KMS-11 (cell line): ENCODE results near the gene DST.
"Not testable (repeated sequence)": the region's sequence is repeated elsewhere in the genome, so short reads cannot be mapped to it uniquely, and the experiment has no call there.

Experiments
- H2AFZ ChIP-seq: fragments of 200-600 bp; sonication (generic); 2 replicates; pipeline ENCODE4 v1.6.1; 2016; ENCODE audit warnings: antibody characterized with exemption, mixed run types, low read depth
- H3K27ac ChIP-seq: fragments of 200-600 bp; sonication (generic); 2 replicates; pipeline ENCODE4 v1.6.1; 2016; ENCODE audit warnings: mild to moderate bottlenecking, mixed run types
- H3K27me3 ChIP-seq: fragments of 200-600 bp; sonication (generic); 2 replicates; pipeline ENCODE4 v1.6.1; 2017; ENCODE audit warnings: mild to moderate bottlenecking, low read depth, mixed run types, moderate library complexity; ENCODE audit not compliant: insufficient read depth
- H3K36me3 ChIP-seq: fragments of 200-600 bp; sonication (generic); 2 replicates; pipeline ENCODE4 v1.6.1; 2017; ENCODE audit warnings: mild to moderate bottlenecking, mixed run types; ENCODE audit not compliant: insufficient read depth
- H3K4me1 ChIP-seq: fragments of 200-600 bp; sonication (generic); 2 replicates; pipeline ENCODE4 v1.6.1; 2016; ENCODE audit warnings: mild to moderate bottlenecking, low read depth, mixed run types; ENCODE audit not compliant: poor library complexity, severe bottlenecking
- H3K4me2 ChIP-seq: fragments of 200-600 bp; sonication (generic); 2 replicates; pipeline ENCODE4 v1.7.0; 2016; ENCODE audit warnings: mild to moderate bottlenecking, mixed run types
- H3K4me3 ChIP-seq: fragments of 200-600 bp; sonication (generic); IDR thresholded peaks from 2 replicates; pipeline ENCODE4 v1.6.1; 2017; ENCODE audit warnings: low read depth, low read length, mixed read lengths; ENCODE audit not compliant: insufficient read depth
- H3K79me2 ChIP-seq: fragments of 200-600 bp; sonication (generic); 2 replicates; pipeline ENCODE4 v1.6.1; 2016; ENCODE audit warnings: low read depth, mixed run types; ENCODE audit not compliant: insufficient read depth
- H3K9ac ChIP-seq: fragments of 200-600 bp; sonication (generic); 2 replicates; pipeline ENCODE4 v1.6.1; 2016; ENCODE audit warnings: mild to moderate bottlenecking, mixed run types
- H4K20me1 ChIP-seq: fragments of 200-600 bp; sonication (generic); 2 replicates; pipeline ENCODE4 v1.6.1; 2016; ENCODE audit warnings: mild to moderate bottlenecking, mixed run types; ENCODE audit not compliant: insufficient read depth
- TF ChIP-seq, protein P1 (sequence below): fragments of 200-600 bp; sonication (generic); conservative IDR thresholded peaks from 2 replicates; pipeline ENCODE4 v1.6.1; 2017; ENCODE audit warnings: low read depth, mild to moderate bottlenecking, antibody characterized with exemption, low read length, moderate library complexity, mixed read lengths

Gene DST

DNA sequence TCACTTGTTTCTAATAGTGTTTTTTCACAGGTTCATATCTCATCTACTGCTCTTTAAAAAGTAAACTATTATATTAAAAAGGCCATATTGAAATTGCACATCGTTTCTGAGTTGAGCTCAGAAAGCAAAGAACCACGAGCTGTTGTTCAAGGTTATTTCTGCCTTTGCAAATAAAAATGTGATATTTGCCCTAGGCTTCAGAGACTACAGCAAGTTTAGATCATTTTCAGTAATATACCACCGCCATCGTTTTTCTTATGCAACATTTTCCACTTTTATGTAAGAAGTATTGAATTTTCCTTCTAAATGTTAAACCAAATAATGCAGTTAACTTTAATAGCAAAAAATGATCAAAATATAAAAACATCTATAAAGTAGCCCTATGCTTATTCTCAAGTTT, 71.1 kb downstream of the DST start:
- Histone ChIP-seq H3K9ac (no peak overlapping the region), H3K36me3 (peaks cover 3% of the 10 kb centered on the region; the same call in 1 of the 2 replicates), H3K4me3 (no peak overlapping the region), H2AFZ (no peak overlapping the region), H4K20me1 (no peaks in the 10 kb centered on the region), H3K4me2 (no peak overlapping the region), H3K4me1 (no peaks in the 10 kb centered on the region), H3K27me3 (no peaks in the 10 kb centered on the region), H3K79me2 (no peaks in the 10 kb centered on the region; the same call in 1 of the 2 replicates), H3K27ac (no peak overlapping the region)
- TF ChIP-seq, protein P1, sequence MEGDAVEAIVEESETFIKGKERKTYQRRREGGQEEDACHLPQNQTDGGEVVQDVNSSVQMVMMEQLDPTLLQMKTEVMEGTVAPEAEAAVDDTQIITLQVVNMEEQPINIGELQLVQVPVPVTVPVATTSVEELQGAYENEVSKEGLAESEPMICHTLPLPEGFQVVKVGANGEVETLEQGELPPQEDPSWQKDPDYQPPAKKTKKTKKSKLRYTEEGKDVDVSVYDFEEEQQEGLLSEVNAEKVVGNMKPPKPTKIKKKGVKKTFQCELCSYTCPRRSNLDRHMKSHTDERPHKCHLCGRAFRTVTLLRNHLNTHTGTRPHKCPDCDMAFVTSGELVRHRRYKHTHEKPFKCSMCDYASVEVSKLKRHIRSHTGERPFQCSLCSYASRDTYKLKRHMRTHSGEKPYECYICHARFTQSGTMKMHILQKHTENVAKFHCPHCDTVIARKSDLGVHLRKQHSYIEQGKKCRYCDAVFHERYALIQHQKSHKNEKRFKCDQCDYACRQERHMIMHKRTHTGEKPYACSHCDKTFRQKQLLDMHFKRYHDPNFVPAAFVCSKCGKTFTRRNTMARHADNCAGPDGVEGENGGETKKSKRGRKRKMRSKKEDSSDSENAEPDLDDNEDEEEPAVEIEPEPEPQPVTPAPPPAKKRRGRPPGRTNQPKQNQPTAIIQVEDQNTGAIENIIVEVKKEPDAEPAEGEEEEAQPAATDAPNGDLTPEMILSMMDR: no peak

DNA sequence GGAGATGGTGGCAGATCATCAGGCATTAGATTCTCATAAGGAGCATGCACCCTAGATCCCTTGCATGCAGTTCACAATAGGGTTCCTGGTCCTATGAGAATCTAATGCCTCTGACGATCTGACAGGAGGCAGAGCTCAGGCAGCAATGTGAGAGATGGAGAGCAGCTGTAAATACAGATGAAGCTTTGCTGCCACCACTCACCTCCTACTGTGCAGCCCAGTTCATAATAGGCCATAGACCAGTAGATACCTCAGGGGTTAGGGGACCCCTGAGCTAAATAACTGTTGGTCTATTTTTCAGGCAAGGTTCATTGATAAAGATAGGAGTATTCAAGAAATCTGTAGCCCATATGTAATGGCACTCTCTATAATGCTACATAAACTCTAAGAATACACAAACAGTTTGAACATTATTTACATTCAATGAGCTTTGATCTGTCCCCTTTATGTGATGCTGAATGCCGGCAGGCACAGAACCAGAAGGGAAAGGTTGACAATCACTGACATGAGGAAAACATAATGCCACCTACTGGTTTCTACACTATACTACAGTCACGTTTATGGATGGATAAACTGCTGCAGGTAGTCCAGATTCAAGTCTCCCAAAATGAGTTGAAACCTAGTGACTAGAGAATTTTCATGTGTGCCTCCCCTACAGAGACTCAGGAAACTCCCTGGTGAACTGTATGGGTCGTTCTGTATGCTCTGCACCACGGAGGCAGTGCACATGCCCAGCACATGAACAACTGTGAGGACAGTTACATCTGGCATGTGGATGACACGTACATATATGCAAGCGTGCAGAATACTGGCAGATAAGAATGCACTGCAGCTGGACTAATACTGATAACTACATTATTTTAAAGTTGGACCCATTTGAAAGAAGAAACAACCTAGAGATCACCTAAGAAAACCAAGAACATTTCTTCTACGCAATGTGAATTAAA, 72.0 kb downstream of the DST start:
- H3K9ac ChIP-seq: no peak overlapping the region
- TF ChIP-seq, protein P1: peak; percentile 78
- no peak overlapping the region for H2AFZ ChIP-seq
- no peaks in the 10 kb centered on the region for H4K20me1 ChIP-seq
- H3K4me2 ChIP-seq: no peak overlapping the region
- no peak overlapping the region for H3K4me3 ChIP-seq
- H3K79me2 ChIP-seq: no peaks in the 10 kb centered on the region
- H3K27me3 ChIP-seq: no peaks in the 10 kb centered on the region
- H3K4me1 ChIP-seq: no peaks in the 10 kb centered on the region
- H3K36me3 ChIP-seq: peaks cover 3% of the 10 kb centered on the region; the same call in 1 of the 2 replicates
- H3K27ac ChIP-seq: no peak overlapping the region

DNA sequence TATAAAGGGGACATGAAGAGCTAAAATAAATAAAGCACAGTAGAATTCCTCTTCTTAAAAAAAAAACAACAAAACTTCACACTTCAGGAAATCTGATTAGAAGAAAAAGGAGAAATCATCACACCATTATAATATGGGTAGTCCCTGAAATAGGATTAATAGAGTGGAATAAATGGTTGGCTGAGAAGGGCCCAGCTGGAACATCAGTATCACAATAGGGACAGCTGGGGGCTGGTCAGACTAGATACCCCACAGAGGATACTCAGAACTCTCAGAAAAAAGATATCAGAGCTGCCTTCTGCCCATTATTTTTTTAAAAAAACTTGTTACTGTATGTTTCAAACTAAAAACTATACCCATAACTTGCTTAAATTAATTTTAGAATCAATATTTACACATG, 75.2 kb downstream of the DST start:
- TF ChIP-seq, protein P1: no peak
- Histone ChIP-seq H3K79me2 (no peaks in the 10 kb centered on the region), H3K36me3 (0 out of 2 replicates have a peak, but pooled peaks cover 3% of the 10 kb centered on the region), H3K4me1 (no peaks in the 10 kb centered on the region), H4K20me1 (no peaks in the 10 kb centered on the region), H3K4me3 (no peak overlapping the region), H3K9ac (no peak overlapping the region), H3K4me2 (no peak overlapping the region), H2AFZ (no peak overlapping the region), H3K27me3 (no peaks in the 10 kb centered on the region), H3K27ac (no peak overlapping the region)

DNA sequence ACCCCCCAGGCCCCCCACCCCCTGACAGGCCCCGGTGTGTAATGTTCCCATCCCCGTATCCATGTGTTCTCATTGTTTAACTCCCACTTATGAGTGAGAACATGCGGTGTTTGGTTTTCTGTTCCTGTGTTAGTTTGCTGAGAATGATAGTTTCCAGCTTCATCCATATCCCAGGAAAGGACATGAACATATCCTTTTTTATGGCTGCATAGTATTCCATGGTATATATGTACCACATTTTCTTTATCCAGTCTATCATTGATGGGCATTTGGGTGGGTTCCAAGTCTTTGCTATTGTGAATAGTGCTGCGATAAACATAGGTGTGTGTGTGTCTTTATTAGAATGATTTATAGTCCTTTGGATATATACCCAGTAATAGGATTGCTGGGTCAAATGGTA, 80.0 kb downstream of the DST start:
- not testable (repeated sequence) for H4K20me1 ChIP-seq, H2AFZ ChIP-seq, H3K4me1 ChIP-seq, H3K79me2 ChIP-seq, H3K27ac ChIP-seq, H3K4me2 ChIP-seq, H3K4me3 ChIP-seq, H3K9ac ChIP-seq, H3K27me3 ChIP-seq
- H3K36me3 ChIP-seq: peaks cover 14% of the 10 kb centered on the region
